GM23338 (cell line): ENCODE data around the gene DLGAP4.

Source experiments
- EZH2 ChIP-seq: fragments of 200-600 bp; sonication (generic); IDR thresholded peaks from one replicate; pipeline ENCODE4 v1.8.0; 2017; ENCODE audit warnings: antibody characterized with exemption, mild to moderate bottlenecking, low read depth; ENCODE audit not compliant: unreplicated experiment
- EZH2phosphoT487 ChIP-seq: fragments of 200-600 bp; sonication (generic); IDR thresholded peaks from one replicate; pipeline ENCODE4 v1.8.1; 2018; ENCODE audit warnings: antibody characterized with exemption; ENCODE audit not compliant: unreplicated experiment
- TF ChIP-seq, protein P1 (sequence below), 2 experiments: fragments of 200-600 bp in 1 of 2; sonication (generic) in 1 of 2; conservative IDR thresholded peaks; 2 replicates each; pipeline versions ENCODE4 v1.5.1 to v1.6.1; 2016 to 2017; ENCODE audit warnings: antibody characterized with exemption in 2 of 2, low read depth in 2 of 2, mild to moderate bottlenecking in 2 of 2, moderate library complexity in 1 of 2
- TF ChIP-seq, protein P2 (sequence below): IDR thresholded peaks from one replicate; pipeline ENCODE4 v1.6.1; 2018; ENCODE audit warnings: antibody characterized with exemption; ENCODE audit not compliant: unreplicated experiment
- TF ChIP-seq, protein P3 (sequence below): IDR thresholded peaks from 2 replicates; pipeline ENCODE4 v1.6.1; 2016; ENCODE audit warnings: antibody characterized with exemption

DNA sequence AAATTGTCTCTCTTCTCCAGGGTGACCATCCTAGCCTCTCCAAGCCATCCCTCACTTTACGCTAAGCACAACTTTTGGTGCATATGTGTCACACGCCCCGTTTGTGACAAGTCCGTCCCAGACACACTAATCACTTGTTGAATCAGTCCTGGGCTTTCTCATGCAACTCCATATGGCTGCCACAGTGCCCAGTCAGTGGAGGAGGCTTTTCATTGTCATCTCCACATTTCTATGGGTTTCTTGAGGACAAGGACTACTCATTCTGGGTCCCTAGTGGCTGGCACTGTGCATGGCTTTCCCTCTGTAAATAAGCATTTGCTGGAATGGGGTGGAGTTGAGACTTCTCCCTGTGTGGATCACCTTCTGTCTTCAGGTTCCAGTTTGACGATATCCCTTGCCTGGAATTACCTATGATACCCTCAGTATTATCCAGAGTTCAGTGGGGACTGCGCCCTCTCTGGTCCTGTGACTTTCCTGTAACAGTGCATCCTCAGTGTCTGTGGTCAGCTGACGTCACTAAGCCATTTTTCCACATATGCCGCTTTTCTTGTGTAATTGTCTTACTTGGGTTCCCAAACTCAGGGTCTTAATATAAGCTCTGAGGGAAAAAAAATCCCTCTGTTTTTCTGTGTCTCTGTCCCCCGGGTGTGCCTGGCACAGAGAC is 175.4 kb downstream of the DLGAP4 start:
- TF ChIP-seq, protein P1, sequence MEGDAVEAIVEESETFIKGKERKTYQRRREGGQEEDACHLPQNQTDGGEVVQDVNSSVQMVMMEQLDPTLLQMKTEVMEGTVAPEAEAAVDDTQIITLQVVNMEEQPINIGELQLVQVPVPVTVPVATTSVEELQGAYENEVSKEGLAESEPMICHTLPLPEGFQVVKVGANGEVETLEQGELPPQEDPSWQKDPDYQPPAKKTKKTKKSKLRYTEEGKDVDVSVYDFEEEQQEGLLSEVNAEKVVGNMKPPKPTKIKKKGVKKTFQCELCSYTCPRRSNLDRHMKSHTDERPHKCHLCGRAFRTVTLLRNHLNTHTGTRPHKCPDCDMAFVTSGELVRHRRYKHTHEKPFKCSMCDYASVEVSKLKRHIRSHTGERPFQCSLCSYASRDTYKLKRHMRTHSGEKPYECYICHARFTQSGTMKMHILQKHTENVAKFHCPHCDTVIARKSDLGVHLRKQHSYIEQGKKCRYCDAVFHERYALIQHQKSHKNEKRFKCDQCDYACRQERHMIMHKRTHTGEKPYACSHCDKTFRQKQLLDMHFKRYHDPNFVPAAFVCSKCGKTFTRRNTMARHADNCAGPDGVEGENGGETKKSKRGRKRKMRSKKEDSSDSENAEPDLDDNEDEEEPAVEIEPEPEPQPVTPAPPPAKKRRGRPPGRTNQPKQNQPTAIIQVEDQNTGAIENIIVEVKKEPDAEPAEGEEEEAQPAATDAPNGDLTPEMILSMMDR (conservative IDR thresholded peaks at IDR 0.05; ENCODE audit: low read depth in 2 of 2): 0 out of 4 replicates have a peak, but pooled peaks of 1 of the 2 experiments have one; percentile 14
- TF ChIP-seq EZH2phosphoT487 (no peak), EZH2 (no peak)
- TF ChIP-seq, protein P2, sequence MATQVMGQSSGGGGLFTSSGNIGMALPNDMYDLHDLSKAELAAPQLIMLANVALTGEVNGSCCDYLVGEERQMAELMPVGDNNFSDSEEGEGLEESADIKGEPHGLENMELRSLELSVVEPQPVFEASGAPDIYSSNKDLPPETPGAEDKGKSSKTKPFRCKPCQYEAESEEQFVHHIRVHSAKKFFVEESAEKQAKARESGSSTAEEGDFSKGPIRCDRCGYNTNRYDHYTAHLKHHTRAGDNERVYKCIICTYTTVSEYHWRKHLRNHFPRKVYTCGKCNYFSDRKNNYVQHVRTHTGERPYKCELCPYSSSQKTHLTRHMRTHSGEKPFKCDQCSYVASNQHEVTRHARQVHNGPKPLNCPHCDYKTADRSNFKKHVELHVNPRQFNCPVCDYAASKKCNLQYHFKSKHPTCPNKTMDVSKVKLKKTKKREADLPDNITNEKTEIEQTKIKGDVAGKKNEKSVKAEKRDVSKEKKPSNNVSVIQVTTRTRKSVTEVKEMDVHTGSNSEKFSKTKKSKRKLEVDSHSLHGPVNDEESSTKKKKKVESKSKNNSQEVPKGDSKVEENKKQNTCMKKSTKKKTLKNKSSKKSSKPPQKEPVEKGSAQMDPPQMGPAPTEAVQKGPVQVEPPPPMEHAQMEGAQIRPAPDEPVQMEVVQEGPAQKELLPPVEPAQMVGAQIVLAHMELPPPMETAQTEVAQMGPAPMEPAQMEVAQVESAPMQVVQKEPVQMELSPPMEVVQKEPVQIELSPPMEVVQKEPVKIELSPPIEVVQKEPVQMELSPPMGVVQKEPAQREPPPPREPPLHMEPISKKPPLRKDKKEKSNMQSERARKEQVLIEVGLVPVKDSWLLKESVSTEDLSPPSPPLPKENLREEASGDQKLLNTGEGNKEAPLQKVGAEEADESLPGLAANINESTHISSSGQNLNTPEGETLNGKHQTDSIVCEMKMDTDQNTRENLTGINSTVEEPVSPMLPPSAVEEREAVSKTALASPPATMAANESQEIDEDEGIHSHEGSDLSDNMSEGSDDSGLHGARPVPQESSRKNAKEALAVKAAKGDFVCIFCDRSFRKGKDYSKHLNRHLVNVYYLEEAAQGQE: no peak
- TF ChIP-seq, protein P3, sequence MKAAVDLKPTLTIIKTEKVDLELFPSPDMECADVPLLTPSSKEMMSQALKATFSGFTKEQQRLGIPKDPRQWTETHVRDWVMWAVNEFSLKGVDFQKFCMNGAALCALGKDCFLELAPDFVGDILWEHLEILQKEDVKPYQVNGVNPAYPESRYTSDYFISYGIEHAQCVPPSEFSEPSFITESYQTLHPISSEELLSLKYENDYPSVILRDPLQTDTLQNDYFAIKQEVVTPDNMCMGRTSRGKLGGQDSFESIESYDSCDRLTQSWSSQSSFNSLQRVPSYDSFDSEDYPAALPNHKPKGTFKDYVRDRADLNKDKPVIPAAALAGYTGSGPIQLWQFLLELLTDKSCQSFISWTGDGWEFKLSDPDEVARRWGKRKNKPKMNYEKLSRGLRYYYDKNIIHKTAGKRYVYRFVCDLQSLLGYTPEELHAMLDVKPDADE: no peak
